ENCODE data around the gene CCDC187.

- TF ChIP-seq CTCF (IDR thresholded peaks at IDR 0.05) = no peak
- TF ChIP-seq POLR2AphosphoS5 (IDR thresholded peaks at IDR 0.05) = no peak
- no peak for TF ChIP-seq POLR2A (IDR thresholded peaks at IDR 0.05)
Observed at GRCh38 chr9:136213733-136214132, 90.2 kb downstream of the CCDC187 start.
